ENCODE data around the gene CRY2. TPM values are rescaled to one million over a fixed set of nuclear protein-coding genes. Genes with fewer than 3 reads are reported as not detected.

CRY2 gene
- total RNA-seq, 5 donors from 2014 or later (not counting 1 experiment from before 2014, with no cell fraction given) = 54.0 to 198 (median 63.5) TPM

- whole genome bisulfite sequencing (ENCODE audit: insufficient coverage) = no CpG with 5 or more reads among the region's 1 CpG
Measured at GRCh38 chr11:45852712-45853101, 5.4 kb downstream of the CRY2 start.

DNA sequence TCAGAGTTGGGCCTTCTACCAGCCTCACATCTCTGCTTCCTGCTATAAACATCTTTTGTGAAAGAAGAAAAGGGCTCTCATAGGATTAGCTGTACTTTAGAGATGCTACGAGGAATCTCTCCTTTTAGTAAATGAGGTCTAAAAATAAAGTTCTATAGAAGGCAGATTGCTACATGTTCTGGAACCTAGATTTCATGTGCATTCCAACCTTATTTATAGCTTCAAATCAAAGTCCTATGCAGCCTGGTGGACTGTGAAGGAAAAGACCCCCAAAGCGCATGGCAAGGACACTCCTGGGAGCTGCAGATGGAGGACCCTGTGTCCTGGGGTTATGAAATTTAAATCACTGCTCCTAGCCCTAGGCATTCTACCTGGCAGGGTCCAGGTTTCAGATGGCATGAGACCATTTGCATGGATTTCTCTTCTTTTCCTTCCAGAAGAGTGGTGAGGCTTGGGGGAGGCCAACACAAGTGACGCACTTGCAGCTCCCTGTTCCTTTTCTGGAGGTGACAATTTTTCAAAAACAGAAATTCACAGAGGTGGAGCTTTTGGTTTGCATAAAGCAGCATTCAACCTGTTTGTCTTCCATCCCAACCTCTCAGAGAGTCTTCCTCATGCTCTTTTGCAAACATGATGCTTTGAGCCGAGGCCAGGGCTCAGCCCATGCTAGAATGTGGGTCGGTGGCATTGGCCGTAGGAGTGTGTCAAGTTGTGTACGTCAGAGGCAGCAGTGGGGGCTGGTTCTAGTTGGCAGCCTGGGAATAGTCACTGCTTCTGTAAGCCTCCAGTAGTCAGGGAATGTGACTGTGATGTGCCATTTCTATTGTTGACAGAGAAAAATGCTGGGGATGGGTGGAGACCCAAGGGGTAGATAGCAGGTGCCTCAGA, 6.3 kb downstream of the CRY2 start:
- H3K4me3 ChIP-seq (ENCODE audit: control insufficient read depth in 1 of 2, extremely low read depth in 1 of 2, low read length in 1 of 2) = no peak overlapping the region
- peaks cover 12 to 50% of the 10 kb centered on the region in 2 donors for H3K36me3 ChIP-seq (ENCODE audit: control insufficient read depth in 2 of 2, extremely low read depth in 1 of 2, insufficient read depth in 1 of 2, low read length in 1 of 2)
- H3K9me3 Mint-ChIP-seq = no peaks in the 10 kb centered on the region
- CTCF ChIA-PET = interaction anchor here in 1 of 2 donors (0.9 kb wide), 1 partner anchor 9 kb away, joined by 3 read pairs; no protein-coding TSS in a partner anchor
- no peak for ATAC-seq (replicated peaks in 1 of 4)
- H3K4me1 Mint-ChIP-seq = peaks cover 38 to 46% (median 40%) of the 10 kb centered on the region in 3 donors
- H3K4me3 Mint-ChIP-seq = no peak overlapping the region
- H3K27ac ChIP-seq (ENCODE audit: low read length) = no peak overlapping the region
- H3K27ac Mint-ChIP-seq = no peak overlapping the region
- POLR2A ChIA-PET = interaction anchor here in 1 of 2 donors (0.6 to 1.1 kb wide), 2 partner anchors 8 to 10 kb away, joined by 3 to 4 read pairs; no protein-coding TSS in a partner anchor
- DNase-seq = no peak
- no peaks in the 10 kb centered on the region for H3K9me3 ChIP-seq
- H3K27me3 ChIP-seq (replicated peaks in 1 of 2; ENCODE audit: control insufficient read depth in 2 of 2, extremely low read depth in 1 of 2, insufficient read depth in 2 of 2, low read length in 1 of 2) = no peaks in the 10 kb centered on the region
- H3K4me1 ChIP-seq (ENCODE audit: control insufficient read depth in 1 of 2, extremely low read depth in 1 of 2, insufficient read depth in 2 of 2, low read length in 2 of 2) = peaks cover 10 to 31% of the 10 kb centered on the region in 2 experiments
- peaks cover 34% of the 10 kb centered on the region for H3K36me3 Mint-ChIP-seq
- WGBS (ENCODE audit: insufficient coverage) = 89% methylated on average over 4 of the region's 7 CpGs
- no peaks in the 10 kb centered on the region for H3K27me3 Mint-ChIP-seq

More at GRCh38 chr11:45852712-45853101, 5.4 kb downstream of the CRY2 start:
- Mint-ChIP-seq H3K27ac (no peak overlapping the region), H3K9me3 (no peaks in the 10 kb centered on the region), H3K27me3 (no peaks in the 10 kb centered on the region), H3K36me3 (peaks cover 30% of the 10 kb centered on the region), H3K4me3 (no peak overlapping the region), H3K4me1 (peaks cover 44 to 52% (median 47%) of the 10 kb centered on the region in 3 donors)
- peaks cover 15 to 39% of the 10 kb centered on the region in 2 experiments for H3K4me1 ChIP-seq (ENCODE audit: control insufficient read depth in 1 of 2, extremely low read depth in 1 of 2, insufficient read depth in 2 of 2, low read length in 2 of 2)
- CTCF ChIA-PET = no interaction called here
- H3K9me3 ChIP-seq = no peaks in the 10 kb centered on the region
- DNase-seq (no peak), ATAC-seq (replicated peaks in 1 of 4) (no peak)
- POLR2A ChIA-PET = no interaction called here
- peaks cover 10 to 42% of the 10 kb centered on the region in 2 donors for H3K36me3 ChIP-seq (ENCODE audit: control insufficient read depth in 2 of 2, extremely low read depth in 1 of 2, insufficient read depth in 1 of 2, low read length in 1 of 2)
- H3K27ac ChIP-seq (ENCODE audit: low read length) = no peak overlapping the region
- no peak overlapping the region for H3K4me3 ChIP-seq (ENCODE audit: control insufficient read depth in 1 of 2, extremely low read depth in 1 of 2, low read length in 1 of 2)
- H3K27me3 ChIP-seq (replicated peaks in 1 of 2; ENCODE audit: control insufficient read depth in 2 of 2, extremely low read depth in 1 of 2, insufficient read depth in 2 of 2, low read length in 1 of 2) = no peaks in the 10 kb centered on the region

- Histone ChIP-seq H3K36me3 (ENCODE audit: control insufficient read depth in 2 of 2, extremely low read depth in 1 of 2, insufficient read depth in 1 of 2, low read length in 1 of 2) (peaks cover 12 to 65% of the 10 kb centered on the region in 2 donors), H3K4me3 (ENCODE audit: control insufficient read depth in 1 of 2, extremely low read depth in 1 of 2, low read length in 1 of 2) (no peak overlapping the region), H3K27ac (ENCODE audit: low read length) (no peak overlapping the region), H3K9me3 (no peaks in the 10 kb centered on the region), H3K27me3 (replicated peaks in 1 of 2; ENCODE audit: control insufficient read depth in 2 of 2, extremely low read depth in 1 of 2, insufficient read depth in 2 of 2, low read length in 1 of 2) (no peaks in the 10 kb centered on the region), H3K4me1 (ENCODE audit: control insufficient read depth in 1 of 2, extremely low read depth in 1 of 2, insufficient read depth in 2 of 2, low read length in 2 of 2) (peaks cover 3 to 15% of the 10 kb centered on the region in 2 experiments)
- peaks cover 24 to 34% (median 26%) of the 10 kb centered on the region in 3 donors for H3K4me1 Mint-ChIP-seq
- POLR2A ChIA-PET = no interaction called here
- DNase-seq (no peak), ATAC-seq (replicated peaks in 1 of 4) (no peak)
- CTCF ChIA-PET = no interaction called here
- no peak overlapping the region for H3K4me3 Mint-ChIP-seq
- no peaks in the 10 kb centered on the region for H3K9me3 Mint-ChIP-seq
- H3K27ac Mint-ChIP-seq = no peak overlapping the region
- WGBS (ENCODE audit: insufficient coverage) = 75% methylated on average over 4 of the region's 5 CpGs
- peaks cover 38% of the 10 kb centered on the region for H3K36me3 Mint-ChIP-seq
- no peaks in the 10 kb centered on the region for H3K27me3 Mint-ChIP-seq
Measured at GRCh38 chr11:45855308-45855707, 8.0 kb downstream of the CRY2 start.

DNA sequence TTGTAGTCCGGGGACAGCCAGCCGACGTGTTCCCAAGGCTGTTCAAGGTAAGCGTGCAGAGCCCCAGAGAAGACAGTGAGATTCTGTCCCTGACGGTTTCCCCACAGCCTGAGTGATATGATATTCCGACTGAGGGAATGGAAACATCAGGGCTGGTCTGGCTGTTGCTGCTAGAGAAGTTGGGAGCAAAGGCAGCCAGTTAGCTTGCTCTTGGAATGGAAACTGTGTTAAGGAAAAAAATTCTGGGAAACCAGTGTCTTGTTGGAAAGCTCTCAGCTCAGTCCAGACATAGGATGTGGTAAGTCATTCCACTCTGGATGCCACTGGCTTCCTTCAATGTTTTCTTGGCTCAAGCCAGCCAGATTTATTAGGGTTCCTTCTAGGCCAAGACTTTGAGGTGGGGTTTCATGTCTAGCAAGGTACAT, 8.8 kb downstream of the CRY2 start:
- peaks cover 0 to 12% of the 10 kb centered on the region in 2 experiments for H3K4me1 ChIP-seq (ENCODE audit: control insufficient read depth in 1 of 2, extremely low read depth in 1 of 2, insufficient read depth in 2 of 2, low read length in 2 of 2)
- no peak overlapping the region for H3K4me3 ChIP-seq (ENCODE audit: control insufficient read depth in 1 of 2, extremely low read depth in 1 of 2, low read length in 1 of 2)
- Mint-ChIP-seq H3K36me3 (peaks cover 39% of the 10 kb centered on the region), H3K4me1 (peaks cover 17 to 26% (median 19%) of the 10 kb centered on the region in 3 donors), H3K9me3 (no peaks in the 10 kb centered on the region), H3K27ac (no peak overlapping the region), H3K4me3 (no peak overlapping the region), H3K27me3 (no peaks in the 10 kb centered on the region)
- ATAC-seq (replicated peaks in 1 of 4) (no peak), DNase-seq (no peak)
- WGBS (ENCODE audit: insufficient coverage) = 100% methylated on average over 5 of the region's 6 CpGs
- CTCF ChIA-PET = no interaction called here
- peaks cover 14 to 69% of the 10 kb centered on the region in 2 donors for H3K36me3 ChIP-seq (ENCODE audit: control insufficient read depth in 2 of 2, extremely low read depth in 1 of 2, insufficient read depth in 1 of 2, low read length in 1 of 2)
- H3K27ac ChIP-seq (ENCODE audit: low read length) = no peak overlapping the region
- H3K27me3 ChIP-seq (replicated peaks in 1 of 2; ENCODE audit: control insufficient read depth in 2 of 2, extremely low read depth in 1 of 2, insufficient read depth in 2 of 2, low read length in 1 of 2) = no peaks in the 10 kb centered on the region
- H3K9me3 ChIP-seq = no peaks in the 10 kb centered on the region
- POLR2A ChIA-PET = no interaction called here

- Histone ChIP-seq H3K27me3 (replicated peaks in 1 of 2; ENCODE audit: control insufficient read depth in 2 of 2, extremely low read depth in 1 of 2, insufficient read depth in 2 of 2, low read length in 1 of 2) (no peaks in the 10 kb centered on the region), H3K4me3 (ENCODE audit: control insufficient read depth in 1 of 2, extremely low read depth in 1 of 2, low read length in 1 of 2) (no peak overlapping the region), H3K27ac (ENCODE audit: low read length) (no peak overlapping the region), H3K9me3 (no peaks in the 10 kb centered on the region), H3K4me1 (ENCODE audit: control insufficient read depth in 1 of 2, extremely low read depth in 1 of 2, insufficient read depth in 2 of 2, low read length in 2 of 2) (peaks cover 0 to 6% of the 10 kb centered on the region in 2 experiments), H3K36me3 (ENCODE audit: control insufficient read depth in 2 of 2, extremely low read depth in 1 of 2, insufficient read depth in 1 of 2, low read length in 1 of 2) (peaks cover 18 to 88% of the 10 kb centered on the region in 2 donors)
- H3K4me3 Mint-ChIP-seq = no peak overlapping the region
- H3K4me1 Mint-ChIP-seq = peaks cover 6 to 11% (median 11%) of the 10 kb centered on the region in 3 donors
- ATAC-seq (replicated peaks in 1 of 4) (no peak), DNase-seq (no peak)
- POLR2A ChIA-PET = interaction anchor here (0.9 to 1.2 kb wide), 2 partner anchors 11 kb away, joined by 3 to 4 read pairs; no protein-coding TSS in a partner anchor
- no peak overlapping the region for H3K27ac Mint-ChIP-seq
- CTCF ChIA-PET = interaction anchor here in 1 of 2 donors (0.5 kb wide), 1 partner anchor 16 kb away, joined by 3 read pairs; no protein-coding TSS in a partner anchor
- no peaks in the 10 kb centered on the region for H3K9me3 Mint-ChIP-seq
- 80% methylated on average over 1 of the region's 2 CpGs for WGBS (ENCODE audit: insufficient coverage)
- H3K27me3 Mint-ChIP-seq = no peaks in the 10 kb centered on the region
- H3K36me3 Mint-ChIP-seq = peaks cover 58% of the 10 kb centered on the region
Measured at GRCh38 chr11:45857961-45858474, 10.7 kb downstream of the CRY2 start.

DNA sequence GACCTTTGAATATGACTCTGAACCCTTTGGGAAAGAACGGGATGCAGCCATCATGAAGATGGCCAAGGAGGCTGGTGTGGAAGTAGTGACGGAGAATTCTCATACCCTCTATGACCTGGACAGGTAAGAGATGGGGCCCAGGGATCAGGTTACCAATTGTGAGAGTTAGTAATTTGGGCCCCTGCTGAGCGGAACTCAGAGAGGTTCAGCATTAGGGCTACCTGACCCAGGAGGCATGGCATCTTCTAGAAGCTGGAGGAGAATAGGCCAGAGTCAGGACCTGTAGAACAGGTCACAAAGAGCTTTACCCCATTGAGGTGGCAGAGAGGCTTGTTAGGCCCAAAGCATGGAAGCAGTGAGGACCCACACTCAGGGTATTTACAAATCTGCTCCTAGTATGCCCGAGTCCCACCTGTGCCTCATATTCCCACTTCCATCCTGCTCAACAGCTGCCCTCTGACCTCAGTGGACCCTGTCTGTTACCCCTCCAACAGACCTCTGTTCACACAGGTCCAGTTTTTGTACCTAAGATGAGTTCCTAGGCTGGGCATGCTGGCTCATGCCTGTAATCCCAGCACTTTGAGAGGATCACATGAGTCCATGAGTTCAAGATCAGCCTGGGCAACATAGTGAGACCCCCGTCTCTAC, 11.6 kb downstream of the CRY2 start:
- Histone ChIP-seq H3K36me3 (ENCODE audit: control insufficient read depth in 2 of 2, extremely low read depth in 1 of 2, insufficient read depth in 1 of 2, low read length in 1 of 2) (peaks cover 18 to 89% of the 10 kb centered on the region in 2 donors), H3K27me3 (replicated peaks in 1 of 2; ENCODE audit: control insufficient read depth in 2 of 2, extremely low read depth in 1 of 2, insufficient read depth in 2 of 2, low read length in 1 of 2) (no peaks in the 10 kb centered on the region), H3K4me1 (ENCODE audit: control insufficient read depth in 1 of 2, extremely low read depth in 1 of 2, insufficient read depth in 2 of 2, low read length in 2 of 2) (peaks cover 0 to 2% of the 10 kb centered on the region in 2 experiments), H3K9me3 (no peaks in the 10 kb centered on the region), H3K27ac (ENCODE audit: low read length) (no peak overlapping the region), H3K4me3 (ENCODE audit: control insufficient read depth in 1 of 2, extremely low read depth in 1 of 2, low read length in 1 of 2) (no peak overlapping the region)
- ATAC-seq (replicated peaks in 1 of 4) (no peak), DNase-seq (no peak)
- POLR2A ChIA-PET = interaction anchor here in 1 of 2 donors (0.7 kb wide), 1 partner anchor 482 kb away, joined by 8 read pairs; no protein-coding TSS in a partner anchor
- Mint-ChIP-seq H3K36me3 (peaks cover 60% of the 10 kb centered on the region), H3K27me3 (no peaks in the 10 kb centered on the region), H3K4me1 (peaks cover 3 to 9% (median 4%) of the 10 kb centered on the region in 3 donors), H3K27ac (no peak overlapping the region), H3K4me3 (no peak overlapping the region), H3K9me3 (no peaks in the 10 kb centered on the region)
- CTCF ChIA-PET = no interaction called here
- 100% methylated on average over 1 of the region's 5 CpGs for WGBS (ENCODE audit: insufficient coverage)

All from T-cell (primary cell).